Measurements from ENCODE around the gene NDST4. TPM values are rescaled to one million over a fixed set of nuclear protein-coding genes. Genes with fewer than 3 reads are reported as not detected.

The NDST4 gene
- total and polyA plus RNA-seq, 4 donors = not detected

DNA sequence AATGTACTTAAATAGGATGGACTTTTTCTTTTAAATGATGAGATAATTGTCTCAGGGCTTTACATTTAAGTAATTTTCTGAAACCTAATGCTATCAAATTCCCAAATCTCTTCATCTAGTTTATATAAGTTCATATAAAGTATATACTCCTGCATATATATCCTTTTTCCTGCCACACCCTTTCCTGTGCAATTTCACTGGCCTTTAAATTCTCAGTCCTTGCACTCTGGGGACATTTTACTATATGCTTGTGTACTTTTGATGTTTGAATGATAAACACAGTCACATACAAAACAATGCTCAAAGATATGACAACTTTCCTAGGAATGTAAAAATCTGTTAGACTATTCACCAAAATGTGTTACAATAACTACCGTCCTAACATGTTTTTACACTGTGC, 60.1 kb downstream of the NDST4 start:
- no peak for TF ChIP-seq NR2F2 (IDR thresholded peaks at IDR 0.05)
- no peak for TF ChIP-seq ATF3 (IDR thresholded peaks at IDR 0.05)
- no peak for TF ChIP-seq SP1 (IDR thresholded peaks at IDR 0.05)
- no peak for TF ChIP-seq FOXA1 (IDR thresholded peaks at IDR 0.05)
- TF ChIP-seq JUND (IDR thresholded peaks at IDR 0.05) = no peak
- TF ChIP-seq, protein P1, sequence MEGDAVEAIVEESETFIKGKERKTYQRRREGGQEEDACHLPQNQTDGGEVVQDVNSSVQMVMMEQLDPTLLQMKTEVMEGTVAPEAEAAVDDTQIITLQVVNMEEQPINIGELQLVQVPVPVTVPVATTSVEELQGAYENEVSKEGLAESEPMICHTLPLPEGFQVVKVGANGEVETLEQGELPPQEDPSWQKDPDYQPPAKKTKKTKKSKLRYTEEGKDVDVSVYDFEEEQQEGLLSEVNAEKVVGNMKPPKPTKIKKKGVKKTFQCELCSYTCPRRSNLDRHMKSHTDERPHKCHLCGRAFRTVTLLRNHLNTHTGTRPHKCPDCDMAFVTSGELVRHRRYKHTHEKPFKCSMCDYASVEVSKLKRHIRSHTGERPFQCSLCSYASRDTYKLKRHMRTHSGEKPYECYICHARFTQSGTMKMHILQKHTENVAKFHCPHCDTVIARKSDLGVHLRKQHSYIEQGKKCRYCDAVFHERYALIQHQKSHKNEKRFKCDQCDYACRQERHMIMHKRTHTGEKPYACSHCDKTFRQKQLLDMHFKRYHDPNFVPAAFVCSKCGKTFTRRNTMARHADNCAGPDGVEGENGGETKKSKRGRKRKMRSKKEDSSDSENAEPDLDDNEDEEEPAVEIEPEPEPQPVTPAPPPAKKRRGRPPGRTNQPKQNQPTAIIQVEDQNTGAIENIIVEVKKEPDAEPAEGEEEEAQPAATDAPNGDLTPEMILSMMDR (IDR thresholded peaks at IDR 0.05; ENCODE audit: low read depth, low read length, missing input control) = no peak
- no peak for TF ChIP-seq TAF1 (conservative IDR thresholded peaks at IDR 0.05)
- TF ChIP-seq RXRA (IDR thresholded peaks at IDR 0.05) = no peak
- no peak for DNase-seq (ENCODE audit: low spot score)
- H3K9me3 ChIP-seq (ENCODE audit: control insufficient read depth in 4 of 4, low read length in 3 of 4) = no peaks in the 10 kb centered on the region
- 77% methylated on average over 1 of the region's 1 CpG for WGBS
- no peak overlapping the region for H3K27ac ChIP-seq (ENCODE audit: low read depth in 1 of 2, low read length in 2 of 2)
- no peaks in the 10 kb centered on the region for H3K36me3 ChIP-seq (ENCODE audit: control insufficient read depth in 4 of 4, insufficient read depth in 3 of 4, low read depth in 1 of 4, low read length in 3 of 4)
- H3K4me3 ChIP-seq (ENCODE audit: low read depth in 1 of 3, low read length in 3 of 3) = no peak overlapping the region
- H3K9ac ChIP-seq (ENCODE audit: low read depth in 1 of 2, low read length in 2 of 2) = no peak overlapping the region
- no peaks in the 10 kb centered on the region for H3K27me3 ChIP-seq (ENCODE audit: control insufficient read depth in 4 of 4, insufficient read depth in 4 of 4, low read length in 3 of 4)
- no peaks in the 10 kb centered on the region for H3K4me1 ChIP-seq (ENCODE audit: control insufficient read depth in 4 of 4, insufficient read depth in 4 of 4, low read length in 3 of 4)

GRCh38 chr4:115042496-115042895, 70.9 kb downstream of the NDST4 start:
- H3K27me3 ChIP-seq (ENCODE audit: control insufficient read depth in 4 of 4, insufficient read depth in 4 of 4, low read length in 3 of 4) = no peaks in the 10 kb centered on the region
- H3K27ac ChIP-seq (ENCODE audit: low read depth in 1 of 2, low read length in 2 of 2) = no peak overlapping the region
- no peak overlapping the region for H3K4me3 ChIP-seq (ENCODE audit: low read depth in 1 of 3, low read length in 3 of 3)
- no peak overlapping the region for H3K9ac ChIP-seq (ENCODE audit: low read depth in 1 of 2, low read length in 2 of 2)
- no peaks in the 10 kb centered on the region for H3K9me3 ChIP-seq (ENCODE audit: control insufficient read depth in 4 of 4, low read length in 3 of 4)
- 39% methylated on average over 3 of the region's 3 CpGs for WGBS
- H3K36me3 ChIP-seq (ENCODE audit: control insufficient read depth in 4 of 4, insufficient read depth in 3 of 4, low read depth in 1 of 4, low read length in 3 of 4) = no peaks in the 10 kb centered on the region
- H3K4me1 ChIP-seq (ENCODE audit: control insufficient read depth in 4 of 4, insufficient read depth in 4 of 4, low read length in 3 of 4) = no peaks in the 10 kb centered on the region
- TF ChIP-seq, protein P1 (IDR thresholded peaks at IDR 0.05; ENCODE audit: low read depth, low read length, missing input control) = no peak
- TF ChIP-seq SP1 (IDR thresholded peaks at IDR 0.05) = no peak
- TF ChIP-seq EGR1 (IDR thresholded peaks at IDR 0.05; ENCODE audit: low read depth in 2 of 2) = no peak
- TF ChIP-seq RAD21 (IDR thresholded peaks at IDR 0.05) = no peak
- no peak for TF ChIP-seq ATF3 (IDR thresholded peaks at IDR 0.05)
- no peak for TF ChIP-seq FOXA1 (IDR thresholded peaks at IDR 0.05)
- no peak for TF ChIP-seq MAX (IDR thresholded peaks at IDR 0.05)
- no peak for TF ChIP-seq RXRA (IDR thresholded peaks at IDR 0.05)
- TF ChIP-seq, protein P2, sequence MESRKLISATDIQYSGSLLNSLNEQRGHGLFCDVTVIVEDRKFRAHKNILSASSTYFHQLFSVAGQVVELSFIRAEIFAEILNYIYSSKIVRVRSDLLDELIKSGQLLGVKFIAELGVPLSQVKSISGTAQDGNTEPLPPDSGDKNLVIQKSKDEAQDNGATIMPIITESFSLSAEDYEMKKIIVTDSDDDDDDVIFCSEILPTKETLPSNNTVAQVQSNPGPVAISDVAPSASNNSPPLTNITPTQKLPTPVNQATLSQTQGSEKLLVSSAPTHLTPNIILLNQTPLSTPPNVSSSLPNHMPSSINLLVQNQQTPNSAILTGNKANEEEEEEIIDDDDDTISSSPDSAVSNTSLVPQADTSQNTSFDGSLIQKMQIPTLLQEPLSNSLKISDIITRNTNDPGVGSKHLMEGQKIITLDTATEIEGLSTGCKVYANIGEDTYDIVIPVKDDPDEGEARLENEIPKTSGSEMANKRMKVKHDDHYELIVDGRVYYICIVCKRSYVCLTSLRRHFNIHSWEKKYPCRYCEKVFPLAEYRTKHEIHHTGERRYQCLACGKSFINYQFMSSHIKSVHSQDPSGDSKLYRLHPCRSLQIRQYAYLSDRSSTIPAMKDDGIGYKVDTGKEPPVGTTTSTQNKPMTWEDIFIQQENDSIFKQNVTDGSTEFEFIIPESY (IDR thresholded peaks at IDR 0.05) = no peak
- no peak for TF ChIP-seq HNF4G (IDR thresholded peaks at IDR 0.05)
- no peak for TF ChIP-seq REST (IDR thresholded peaks at IDR 0.05)
- TF ChIP-seq YY1 (IDR thresholded peaks at IDR 0.05) = no peak
- TF ChIP-seq GABPA (IDR thresholded peaks at IDR 0.05 in 1 of 2, conservative IDR thresholded peaks at IDR 0.05 in 1 of 2) = no peak
- TF ChIP-seq FOXA2 (IDR thresholded peaks at IDR 0.05) = no peak
- no peak for TF ChIP-seq NR2F2 (IDR thresholded peaks at IDR 0.05)
- TF ChIP-seq TAF1 (conservative IDR thresholded peaks at IDR 0.05) = no peak
- no peak for TF ChIP-seq HNF4A (conservative IDR thresholded peaks at IDR 0.05)
- no peak for DNase-seq (ENCODE audit: low spot score)

All from liver (tissue), 9 donors.